GM12878 (cell line): ENCODE measurements around the gene RNF169. TPM values are rescaled to one million over a fixed set of nuclear protein-coding genes. Genes with fewer than 3 reads are reported as not detected.

Source experiments
- ATAC-seq: fragments of 200-7000 bp; cut with Tn5 transposase; 3 replicates; pipeline ENCODE4 v1.9.1; 2020; ENCODE audit warnings: mild to moderate bottlenecking, moderate library complexity
- BruUV-seq: library from RNA; stranded (reverse); fragments of 400-500 nt; replicated peaks from 2 replicates; lab custom pipeline; 2021; lab: Mats Ljungman, UMichigan
- CTCF ChIA-PET: fragments of 300-600 bp; sonication (Branson Sonifier 250); formaldehyde crosslinking; extraction: SDS; loops from one replicate; lab custom pipeline; 2021; ENCODE audit warnings: inconsistent platforms; lab: Yijun Ruan, JAX
- POLR2A ChIA-PET: fragments of 350-600 bp; formaldehyde crosslinking; extraction: SDS; loops from one replicate; lab custom pipeline; 2021; ENCODE audit warnings: inconsistent platforms; lab: Charles Lee
- RAD21 ChIA-PET: fragments of 300-600 bp; sonication (Branson Sonifier 250); formaldehyde crosslinking; loops from one replicate; lab custom pipeline; 2023; ENCODE audit warnings: antibody characterized with exemption; ENCODE audit not compliant: unreplicated experiment; lab: Charles Lee
- SMC1A ChIA-PET: fragments of 300-600 bp; sonication (Branson Sonifier 250); formaldehyde crosslinking; loops from one replicate; lab custom pipeline; 2023; ENCODE audit not compliant: unreplicated experiment, uncharacterized antibody; lab: Charles Lee
- DNase-seq: peaks from one replicate; pipeline ENCODE4 v3.0.0-alpha.2; 2011; ENCODE audit warnings: low read depth, low spot score
- FAIRE-seq: peaks from 3 replicates; lab custom pipeline; 2011; peaks lifted over from hg19 to GRCh38; lab: Jason Lieb, UNC
- H2AFZ ChIP-seq: 2 replicates; pipeline ENCODE4 v1.6.0; 2011; ENCODE audit warnings: low read depth, low read length, control low read depth; ENCODE audit not compliant: control insufficient read depth
- H3K27ac ChIP-seq: 2 replicates; pipeline ENCODE4 v1.5.1; 2011; ENCODE audit warnings: control low read depth; ENCODE audit not compliant: control insufficient read depth, insufficient read depth
- H3K27me3 ChIP-seq, 2 experiments: replicated peaks in 1 of 2; 2 replicates each; pipeline versions ENCODE4 v1.6.0 to v1.6.1; 2011; ENCODE audit warnings: low read length in 1 of 2; ENCODE audit not compliant: control insufficient read depth in 2 of 2, insufficient read depth in 2 of 2
- H3K36me3 ChIP-seq, 2 experiments: 2 replicates each; pipeline ENCODE4 v1.5.1; 2011; ENCODE audit warnings: low read length in 1 of 2; ENCODE audit not compliant: control insufficient read depth in 2 of 2, insufficient read depth in 2 of 2
- H3K4me1 ChIP-seq: 2 replicates; pipeline ENCODE4 v1.6.1; 2011; ENCODE audit warnings: mild to moderate bottlenecking, low read length, moderate library complexity, mixed read lengths; ENCODE audit not compliant: control insufficient read depth, insufficient read depth
- H3K4me2 ChIP-seq: 2 replicates; pipeline ENCODE4 v1.6.0; 2011; ENCODE audit warnings: control low read depth; ENCODE audit not compliant: control insufficient read depth, insufficient read depth
- H3K4me3 ChIP-seq: fragments of 200-600 bp; sonication (generic); 2 replicates; pipeline ENCODE4 v1.5.1; 2016
- H3K79me2 ChIP-seq: 2 replicates; pipeline ENCODE4 v1.6.0; 2011; ENCODE audit warnings: low read length; ENCODE audit not compliant: control insufficient read depth, insufficient read depth
- H3K9ac ChIP-seq: 2 replicates; pipeline ENCODE4 v1.8.0; 2011; ENCODE audit warnings: low read length, control low read depth, mixed read lengths; ENCODE audit not compliant: control insufficient read depth, insufficient read depth
- H3K9me3 ChIP-seq: replicated peaks from 3 replicates; pipeline ENCODE4 v1.5.1; 2011; ENCODE audit warnings: mild to moderate bottlenecking, low read length; ENCODE audit not compliant: control insufficient read depth, insufficient read depth
- H4K20me1 ChIP-seq: 2 replicates; pipeline ENCODE4 v1.6.0; 2011; ENCODE audit not compliant: control insufficient read depth, insufficient read depth
- CBX3 ChIP-seq: fragments of 200-600 bp; sonication (generic); IDR thresholded peaks from 2 replicates; pipeline ENCODE4 v1.6.1; 2016; ENCODE audit warnings: low read depth, borderline replicate concordance
- CEBPB ChIP-seq, 2 experiments: fragments of 150-350 bp in 1 of 2; IDR thresholded peaks; 2 replicates each; pipeline ENCODE4 v1.6.1; 2012 to 2014; ENCODE audit warnings: low read depth in 2 of 2, low read length in 2 of 2, borderline replicate concordance in 1 of 2, inconsistent platforms in 1 of 2
- IRF5 ChIP-seq: fragments of 450-650 bp; IDR thresholded peaks from 2 replicates; pipeline ENCODE4 v1.6.1; 2017; ENCODE audit warnings: borderline replicate concordance
- MTA3 ChIP-seq: IDR thresholded peaks from 2 replicates; pipeline ENCODE4 v1.6.1; 2012; ENCODE audit warnings: low read length, inconsistent platforms, borderline replicate concordance
- POLR2AphosphoS5 ChIP-seq: IDR thresholded peaks from 2 replicates; pipeline ENCODE4 v1.6.1; 2011; ENCODE audit warnings: mild to moderate bottlenecking, low read length, inconsistent platforms
- RUNX3 ChIP-seq: IDR thresholded peaks from 2 replicates; pipeline ENCODE4 v1.6.1; 2012; ENCODE audit warnings: low read length, inconsistent platforms
- SMARCA5 ChIP-seq: fragments of 450-650 bp; IDR thresholded peaks from 2 replicates; pipeline ENCODE4 v1.6.1; 2017; ENCODE audit warnings: mild to moderate bottlenecking
- SRF ChIP-seq, 2 experiments: IDR thresholded peaks; 2 replicates each; pipeline ENCODE4 v1.6.1; 2011; ENCODE audit warnings: low read depth in 2 of 2, low read length in 2 of 2, mild to moderate bottlenecking in 1 of 2, moderate library complexity in 1 of 2
- YBX1 ChIP-seq: fragments of 450-650 bp; IDR thresholded peaks from 2 replicates; pipeline ENCODE4 v1.6.1; 2016; ENCODE audit warnings: antibody characterized with exemption
- ZBTB40 ChIP-seq: fragments of 450-650 bp; IDR thresholded peaks from 2 replicates; pipeline ENCODE4 v1.6.1; 2016; ENCODE audit warnings: mild to moderate bottlenecking, moderate library complexity, borderline replicate concordance
- WGBS: methylation state at CpG from one replicate; pipeline ENCODE4 v1.1.6; 2016; ENCODE audit warnings: low lambda C conversion rate; ENCODE audit not compliant: insufficient replicate concordance, insufficient coverage; ENCODE audit errors: missing lambda C conversion rate; 5-methylcytosine and 5-hydroxymethylcytosine counted together
- in situ Hi-C: fragments of 300-500 bp; cut with MboI; formaldehyde crosslinking; loops from 9 replicates; pipeline ENCODE4 v1.14.3; 2018; ENCODE audit warnings: mixed read lengths
- intact Hi-C: fragments of 100-400 bp; cut with micrococcal nuclease; formaldehyde crosslinking; loops from one replicate; pipeline ENCODE4 v1.14.2; 2022; ENCODE audit not compliant: unreplicated experiment
- polyA plus RNA-seq, 11 experiments: library from polyadenylated mRNA; depleted of rRNA in 4 of 11; unstranded in 6 of 11; stranded (reverse) in 5 of 11; fragments of >200 nt; fragmentation: Nextera tagmentation in 4 of 11; fragmentation: Illumina TruSeq in 1 of 11; extraction: Ambion mirVana in 4 of 11; extraction: Trizol in 1 of 11; gene quantifications; 1 replicate in 1 of 11; 2 replicates in 10 of 11; pipeline versions ENCODE4 v1.2.1 to v1.2.3, GENCODE V29; 2011 to 2016; ENCODE audit warnings: inconsistent platforms in 2 of 11, missing spikeins in 2 of 11, low read depth in 1 of 11
- total RNA-seq, 4 experiments: library from RNA; depleted of rRNA in 3 of 4; stranded (reverse); fragments of >200 nt in 3 of 4; fragmentation: Illumina TruSeq in 1 of 4; extraction: Trizol in 1 of 4; gene quantifications; 2 replicates each; pipeline versions ENCODE4 v1.2.1 to v1.2.3, GENCODE V29; 2013 to 2021

The RNF169 gene
- total and polyA plus RNA-seq, 10 of the 15 experiments (the other 5 are each of a cell fraction or from before 2014, with no cell fraction given): 0.32 to 13.2 (median 6.4) TPM

- POLR2A ChIA-PET: no interaction called here
- no peak overlapping the region for H3K4me2 ChIP-seq
- no peaks in the 10 kb centered on the region for H3K9me3 ChIP-seq
- TF ChIP-seq IRF5 (no peak), POLR2AphosphoS5 (no peak)
- TF ChIP-seq, all 136 proteins: peak for 0
- SMC1A ChIA-PET: no interaction called here
- RAD21 ChIA-PET: no interaction called here
- no peak overlapping the region for H3K9ac ChIP-seq
- 30% methylated on average over 3 of the region's 3 CpGs for WGBS
- no TSS peak for BruUV-seq
- H2AFZ ChIP-seq: no peak overlapping the region
- H3K4me3 ChIP-seq: no peak overlapping the region
- no peaks in the 10 kb centered on the region for H4K20me1 ChIP-seq
- no peak for FAIRE-seq
- no peaks in the 10 kb centered on the region for H3K4me1 ChIP-seq
- H3K27ac ChIP-seq: no peak overlapping the region
- intact Hi-C loops: no loop called here
- CTCF ChIA-PET: interaction anchor here (3.4 kb wide), 1 partner anchor 19 kb away, joined by 13 read pairs; no protein-coding TSS in a partner anchor
- in situ Hi-C loops: no loop called here
- no peaks in the 10 kb centered on the region for H3K79me2 ChIP-seq
- no peaks in the 10 kb centered on the region for H3K36me3 ChIP-seq
- ATAC-seq: no peak
- DNase-seq: no peak
- H3K27me3 ChIP-seq: no peaks in the 10 kb centered on the region
These were observed 41.5 kb upstream of the RNF169 start for GRCh38 chr11:74707182-74707581.

- Histone ChIP-seq H3K4me2 (no peak overlapping the region), H3K9ac (no peak overlapping the region), H3K4me3 (no peak overlapping the region), H3K36me3 (no peaks in the 10 kb centered on the region), H3K27ac (no peak overlapping the region), H2AFZ (no peak overlapping the region), H3K79me2 (no peaks in the 10 kb centered on the region), H3K9me3 (no peaks in the 10 kb centered on the region), H3K4me1 (no peaks in the 10 kb centered on the region), H4K20me1 (no peaks in the 10 kb centered on the region), H3K27me3 (no peaks in the 10 kb centered on the region)
- in situ Hi-C loops (no loop called here), intact Hi-C loops (no loop called here)
- RAD21 ChIA-PET: no interaction called here
- BruUV-seq: no TSS peak
- POLR2A ChIA-PET: no interaction called here
- CTCF ChIA-PET: interaction anchor here (3.4 kb wide), 1 partner anchor 18 kb away, joined by 13 read pairs; no protein-coding TSS in a partner anchor
- FAIRE-seq (no peak), ATAC-seq (no peak), DNase-seq (no peak)
- SMC1A ChIA-PET: no interaction called here
- 19% methylated on average over 10 of the region's 10 CpGs for WGBS
- no peak for TF ChIP-seq ZBTB40
- TF ChIP-seq RUNX3: no peak
- TF ChIP-seq SRF (IDR thresholded peaks at IDR 0.05; ENCODE audit: low read depth in 2 of 2, low read length in 2 of 2): no peak
- no peak for TF ChIP-seq SMARCA5
- TF ChIP-seq CBX3: no peak
- no peak for TF ChIP-seq MTA3
- no peak for TF ChIP-seq CEBPB (IDR thresholded peaks at IDR 0.05; ENCODE audit: borderline replicate concordance in 1 of 2, low read depth in 2 of 2, low read length in 2 of 2)
- no peak for TF ChIP-seq YBX1
These were observed 40.8 kb upstream of the RNF169 start for GRCh38 chr11:74707602-74708510.
